Trophoblast cell (in vitro differentiated cells and primary cell): ENCODE measurements around the gene IGFALS.

Source experiments
- DNase-seq, 2 donors: peaks; one replicate each; pipeline ENCODE4 v3.0.0-alpha.2; 2016
- H2AFZ ChIP-seq: 2 replicates; pipeline ENCODE4 v1.6.1; 2013; ENCODE audit warnings: low read length, moderate library complexity, mild to moderate bottlenecking; ENCODE audit not compliant: insufficient read depth, poor library complexity
- H2AK5ac ChIP-seq: 2 replicates; pipeline ENCODE4 v1.6.1; 2013; ENCODE audit warnings: mild to moderate bottlenecking, low read length
- H2BK120ac ChIP-seq: 2 replicates; pipeline ENCODE4 v1.6.1; 2013; ENCODE audit warnings: low read length, mild to moderate bottlenecking, moderate library complexity; ENCODE audit not compliant: insufficient read depth, poor library complexity
- H2BK12ac ChIP-seq: 2 replicates; pipeline ENCODE4 v1.6.1; 2013; ENCODE audit warnings: mild to moderate bottlenecking, low read length, moderate library complexity
- H2BK5ac ChIP-seq: 2 replicates; pipeline ENCODE4 v1.6.1; 2013; ENCODE audit warnings: low read length, low read depth, moderate library complexity, mild to moderate bottlenecking; ENCODE audit not compliant: poor library complexity
- H3K14ac ChIP-seq: 2 replicates; pipeline ENCODE4 v1.6.1; 2013; ENCODE audit warnings: mild to moderate bottlenecking, low read length
- H3K18ac ChIP-seq: 2 replicates; pipeline ENCODE4 v1.6.1; 2013; ENCODE audit warnings: mild to moderate bottlenecking, low read length
- H3K23ac ChIP-seq: 2 replicates; pipeline ENCODE4 v1.6.1; 2013; ENCODE audit warnings: low read length
- H3K27ac ChIP-seq: 2 replicates; pipeline ENCODE4 v1.5.1; 2013; ENCODE audit warnings: low read depth, mild to moderate bottlenecking, inconsistent platforms, low read length, moderate library complexity
- H3K27me3 ChIP-seq: 2 replicates; pipeline ENCODE4 v1.6.1; 2013; ENCODE audit warnings: inconsistent platforms, mild to moderate bottlenecking, low read length, moderate library complexity; ENCODE audit not compliant: insufficient read depth
- H3K36me3 ChIP-seq, 2 experiments: 1 replicate in 1 of 2; 2 replicates in 1 of 2; pipeline ENCODE4 v1.6.1; 2013; ENCODE audit warnings: low read length in 2 of 2, mild to moderate bottlenecking in 2 of 2, moderate library complexity in 1 of 2; ENCODE audit not compliant: insufficient read depth in 2 of 2, control insufficient read depth in 1 of 2
- H3K4ac ChIP-seq: 2 replicates; pipeline ENCODE4 v1.6.1; 2013; ENCODE audit warnings: low read depth, mild to moderate bottlenecking, low read length, moderate library complexity
- H3K4me1 ChIP-seq, 2 experiments: 1 replicate in 1 of 2; 2 replicates in 1 of 2; pipeline ENCODE4 v1.6.1; 2013; ENCODE audit warnings: low read length in 2 of 2, mild to moderate bottlenecking in 2 of 2, moderate library complexity in 1 of 2; ENCODE audit not compliant: insufficient read depth in 2 of 2, control insufficient read depth in 1 of 2
- H3K4me2 ChIP-seq: 2 replicates; pipeline ENCODE4 v1.6.1; 2013; ENCODE audit warnings: inconsistent platforms, mild to moderate bottlenecking, low read length, moderate library complexity
- H3K4me3 ChIP-seq: 2 replicates; pipeline ENCODE4 v1.5.1; 2013; ENCODE audit warnings: mild to moderate bottlenecking, low read depth, low read length, inconsistent platforms
- H3K79me1 ChIP-seq: one replicate; pipeline ENCODE4 v1.6.1; 2013; ENCODE audit warnings: low read length
- H3K79me2 ChIP-seq: 2 replicates; pipeline ENCODE4 v1.6.1; 2013; ENCODE audit warnings: low read length, mild to moderate bottlenecking; ENCODE audit not compliant: control insufficient read depth, insufficient read depth, poor library complexity
- H3K9ac ChIP-seq: 2 replicates; pipeline ENCODE4 v1.6.1; 2013; ENCODE audit warnings: mild to moderate bottlenecking, low read length
- H3K9me3 ChIP-seq: 2 replicates; pipeline ENCODE4 v1.6.1; 2013; ENCODE audit warnings: low read depth, mild to moderate bottlenecking, control low read depth, inconsistent platforms, low read length; ENCODE audit not compliant: insufficient read depth
- H4K12ac ChIP-seq: 2 replicates; pipeline ENCODE4 v1.6.1; 2013; ENCODE audit warnings: low read depth, mild to moderate bottlenecking, low read length, moderate library complexity
- H4K8ac ChIP-seq: 2 replicates; pipeline ENCODE4 v1.6.1; 2013; ENCODE audit warnings: low read depth, mild to moderate bottlenecking, low read length, moderate library complexity
- H4K91ac ChIP-seq: one replicate; pipeline ENCODE4 v1.6.1; 2013; ENCODE audit warnings: low read depth, mild to moderate bottlenecking, low read length, moderate library complexity
- WGBS: extraction: QIAGEN DNeasy Blood & Tissue Kit; methylation state at CpG from one replicate; pipeline ENCODE4 v1.1.7; 2013; ENCODE audit warnings: missing lambda C conversion rate; ENCODE audit not compliant: insufficient read length, insufficient coverage; ENCODE audit errors: extremely low coverage; 5-methylcytosine and 5-hydroxymethylcytosine counted together

IGFALS gene

DNA sequence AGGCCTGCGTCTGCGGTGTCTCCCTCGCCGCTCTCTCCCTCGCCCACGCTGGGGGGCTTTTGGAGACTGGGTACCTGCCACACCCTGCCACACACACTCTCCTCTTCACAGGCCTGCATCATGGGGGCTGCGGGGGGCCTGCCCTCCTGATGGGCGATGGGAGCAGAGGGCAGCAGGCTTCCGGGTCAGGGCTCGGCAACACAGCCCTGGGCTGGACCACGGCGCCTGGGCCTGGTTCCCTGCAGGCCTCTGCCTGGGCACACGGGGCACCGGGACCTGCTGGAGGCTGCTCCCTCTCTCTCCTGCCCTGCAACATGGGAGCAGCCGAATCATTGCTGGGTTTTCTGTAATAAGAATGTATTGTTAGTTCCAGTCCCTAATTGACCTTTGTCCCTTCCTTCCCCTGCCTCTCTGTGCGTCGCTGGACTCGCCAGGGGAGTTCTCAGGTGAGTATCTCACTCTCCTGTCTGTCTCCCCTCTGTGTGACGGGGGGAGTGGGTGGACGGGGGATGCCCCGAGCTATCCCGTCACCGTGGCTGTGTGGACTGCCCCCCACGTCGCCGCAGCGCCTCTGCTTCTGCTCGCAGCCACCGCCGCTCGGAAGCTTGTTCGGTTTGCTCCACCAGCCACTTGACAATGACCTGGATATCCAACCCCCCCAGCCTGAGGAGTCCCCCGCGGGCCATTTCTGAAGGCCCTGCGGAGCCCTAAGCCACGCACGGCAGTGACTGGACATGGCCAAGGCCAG is 35.6 kb downstream of the IGFALS start:
- H2AK5ac ChIP-seq = no peak overlapping the region
- H2BK12ac ChIP-seq = no peak overlapping the region
- H3K4me2 ChIP-seq = no peak overlapping the region
- no peak overlapping the region for H4K91ac ChIP-seq
- H3K36me3 ChIP-seq = peaks cover 37 to 50% of the 10 kb centered on the region in 2 experiments
- no peaks in the 10 kb centered on the region for H3K27me3 ChIP-seq
- H3K79me1 ChIP-seq = no peaks in the 10 kb centered on the region
- H3K18ac ChIP-seq = no peak overlapping the region
- no peak for DNase-seq
- H3K9ac ChIP-seq = no peak overlapping the region
- no peak overlapping the region for H3K27ac ChIP-seq
- H4K12ac ChIP-seq = no peak overlapping the region
- no peaks in the 10 kb centered on the region for H3K79me2 ChIP-seq
- peaks cover 2% of the 10 kb centered on the region for H3K9me3 ChIP-seq
- H3K14ac ChIP-seq = no peak overlapping the region
- no peaks in the 10 kb centered on the region for H3K4me1 ChIP-seq
- no peak overlapping the region for H2BK5ac ChIP-seq
- no peak overlapping the region for H3K4ac ChIP-seq
- WGBS = no CpG with 5 or more reads among the region's 37 CpGs
- no peak overlapping the region for H3K4me3 ChIP-seq
- H3K23ac ChIP-seq = no peak overlapping the region
- H2BK120ac ChIP-seq = no peak overlapping the region
- no peak overlapping the region for H4K8ac ChIP-seq
- H2AFZ ChIP-seq = no peak overlapping the region

GRCh38 chr16:1754204-1754603 is 39.3 kb downstream of the IGFALS start:
- WGBS = no CpG with 5 or more reads among the region's 12 CpGs
- no peak overlapping the region for H3K9ac ChIP-seq
- no peaks in the 10 kb centered on the region for H3K79me1 ChIP-seq
- no peak overlapping the region for H2BK12ac ChIP-seq
- DNase-seq = peak; percentile 89 to 95
- peaks cover 31 to 41% of the 10 kb centered on the region in 2 experiments for H3K36me3 ChIP-seq
- H3K4ac ChIP-seq = no peak overlapping the region
- H3K18ac ChIP-seq = no peak overlapping the region
- no peak overlapping the region for H3K27ac ChIP-seq
- no peaks in the 10 kb centered on the region for H3K79me2 ChIP-seq
- H2BK120ac ChIP-seq = no peak overlapping the region
- no peak overlapping the region for H3K14ac ChIP-seq
- no peaks in the 10 kb centered on the region for H3K27me3 ChIP-seq
- no peaks in the 10 kb centered on the region for H3K9me3 ChIP-seq
- H4K91ac ChIP-seq = no peak overlapping the region
- H4K12ac ChIP-seq = no peak overlapping the region
- no peak overlapping the region for H2AFZ ChIP-seq
- no peak overlapping the region for H3K4me2 ChIP-seq
- no peak overlapping the region for H3K4me3 ChIP-seq
- no peak overlapping the region for H2BK5ac ChIP-seq
- no peaks in the 10 kb centered on the region for H3K4me1 ChIP-seq
- H3K23ac ChIP-seq = no peak overlapping the region
- H2AK5ac ChIP-seq = no peak overlapping the region
- H4K8ac ChIP-seq = no peak overlapping the region

DNA sequence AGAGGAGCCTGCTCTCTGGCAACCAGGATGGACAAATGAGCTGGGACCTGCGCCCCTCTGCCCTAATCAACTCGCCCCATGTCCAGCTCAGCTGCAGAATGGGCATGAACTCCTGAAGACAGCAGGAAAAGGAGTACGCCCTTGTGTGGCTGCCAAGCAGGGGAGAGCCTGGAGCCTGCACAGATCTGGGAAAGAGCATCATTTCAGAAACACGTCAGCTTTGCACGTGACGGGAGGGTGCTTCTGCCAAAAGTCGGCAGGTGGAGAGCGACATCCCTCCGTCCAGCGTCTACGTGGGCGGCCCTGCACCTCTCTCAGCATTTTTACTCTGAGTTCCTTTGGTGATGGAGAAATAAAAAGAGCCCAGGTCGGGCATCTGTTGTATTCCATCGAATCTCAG is 40.7 kb downstream of the IGFALS start:
- Histone ChIP-seq H3K4me1 (no peaks in the 10 kb centered on the region), H3K4ac (no peak overlapping the region), H4K8ac (no peak overlapping the region), H2AFZ (no peak overlapping the region), H3K18ac (no peak overlapping the region), H3K27ac (no peak overlapping the region), H2BK120ac (no peak overlapping the region), H3K9ac (peak overlapping the region; percentile 49), H3K9me3 (no peaks in the 10 kb centered on the region), H3K4me3 (no peak overlapping the region), H2AK5ac (no peak overlapping the region), H3K79me1 (no peaks in the 10 kb centered on the region), H3K23ac (no peak overlapping the region), H4K91ac (no peak overlapping the region), H2BK5ac (no peak overlapping the region), H3K27me3 (no peaks in the 10 kb centered on the region), H2BK12ac (no peak overlapping the region), H3K4me2 (no peak overlapping the region), H3K14ac (no peak overlapping the region), H3K79me2 (no peaks in the 10 kb centered on the region), H3K36me3 (peaks cover 44 to 51% of the 10 kb centered on the region in 2 experiments), H4K12ac (no peak overlapping the region)
- DNase-seq = no peak
- WGBS = no CpG with 5 or more reads among the region's 14 CpGs

DNA sequence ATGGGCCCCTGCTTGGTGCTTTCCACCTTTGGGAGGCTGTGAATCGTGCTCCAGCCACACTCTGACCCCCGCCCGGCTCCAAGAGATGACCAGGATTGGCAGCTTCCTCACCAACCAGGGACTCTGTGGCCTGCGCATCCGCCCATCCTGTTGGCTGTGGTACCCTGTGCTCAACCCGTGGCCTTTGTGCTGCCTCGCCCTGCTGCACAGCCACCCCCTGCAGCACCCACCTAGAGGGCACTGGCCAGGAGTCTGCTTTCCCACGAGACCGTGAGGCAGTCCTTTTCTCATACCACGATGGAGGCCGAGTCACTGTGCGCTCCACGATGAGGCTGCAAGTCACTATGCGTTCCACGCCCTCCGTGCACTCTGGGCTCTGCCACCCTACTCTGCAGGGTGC is 41.6 kb downstream of the IGFALS start:
- H3K79me2 ChIP-seq = peaks cover 3% of the 10 kb centered on the region
- H2BK12ac ChIP-seq = no peak overlapping the region
- peaks cover 4% of the 10 kb centered on the region in 2 experiments for H3K4me1 ChIP-seq
- H3K4me2 ChIP-seq = no peak overlapping the region
- H4K8ac ChIP-seq = no peak overlapping the region
- H2AFZ ChIP-seq = no peak overlapping the region
- no peaks in the 10 kb centered on the region for H3K27me3 ChIP-seq
- no peak overlapping the region for H4K12ac ChIP-seq
- no peak overlapping the region for H3K9ac ChIP-seq
- no peak overlapping the region for H3K4ac ChIP-seq
- H3K23ac ChIP-seq = no peak overlapping the region
- no CpG with 5 or more reads among the region's 16 CpGs for WGBS
- H3K9me3 ChIP-seq = no peaks in the 10 kb centered on the region
- peaks cover 47 to 55% of the 10 kb centered on the region in 2 experiments for H3K36me3 ChIP-seq
- no peak overlapping the region for H2BK5ac ChIP-seq
- no peak overlapping the region for H3K27ac ChIP-seq
- H2BK120ac ChIP-seq = no peak overlapping the region
- no peak for DNase-seq
- H3K79me1 ChIP-seq = peaks cover 4% of the 10 kb centered on the region
- H3K18ac ChIP-seq = no peak overlapping the region
- no peak overlapping the region for H3K4me3 ChIP-seq
- H2AK5ac ChIP-seq = no peak overlapping the region
- H3K14ac ChIP-seq = no peak overlapping the region
- no peak overlapping the region for H4K91ac ChIP-seq
